ENCODE measurements around the gene GRIK2.

GRCh38 chr6:101784094-101784493, 390.6 kb downstream of the GRIK2 start:
- TF ChIP-seq POLR2A (IDR thresholded peaks at IDR 0.05) = no peak
- TF ChIP-seq, protein P1, sequence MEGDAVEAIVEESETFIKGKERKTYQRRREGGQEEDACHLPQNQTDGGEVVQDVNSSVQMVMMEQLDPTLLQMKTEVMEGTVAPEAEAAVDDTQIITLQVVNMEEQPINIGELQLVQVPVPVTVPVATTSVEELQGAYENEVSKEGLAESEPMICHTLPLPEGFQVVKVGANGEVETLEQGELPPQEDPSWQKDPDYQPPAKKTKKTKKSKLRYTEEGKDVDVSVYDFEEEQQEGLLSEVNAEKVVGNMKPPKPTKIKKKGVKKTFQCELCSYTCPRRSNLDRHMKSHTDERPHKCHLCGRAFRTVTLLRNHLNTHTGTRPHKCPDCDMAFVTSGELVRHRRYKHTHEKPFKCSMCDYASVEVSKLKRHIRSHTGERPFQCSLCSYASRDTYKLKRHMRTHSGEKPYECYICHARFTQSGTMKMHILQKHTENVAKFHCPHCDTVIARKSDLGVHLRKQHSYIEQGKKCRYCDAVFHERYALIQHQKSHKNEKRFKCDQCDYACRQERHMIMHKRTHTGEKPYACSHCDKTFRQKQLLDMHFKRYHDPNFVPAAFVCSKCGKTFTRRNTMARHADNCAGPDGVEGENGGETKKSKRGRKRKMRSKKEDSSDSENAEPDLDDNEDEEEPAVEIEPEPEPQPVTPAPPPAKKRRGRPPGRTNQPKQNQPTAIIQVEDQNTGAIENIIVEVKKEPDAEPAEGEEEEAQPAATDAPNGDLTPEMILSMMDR (IDR thresholded peaks at IDR 0.05) = no peak
- no peak for TF ChIP-seq EP300 (IDR thresholded peaks at IDR 0.05)
- TF ChIP-seq POLR2AphosphoS5 (IDR thresholded peaks at IDR 0.05) = no peak

Data from suprapubic skin (tissue), 4 donors.